HCT116 (cell line): ENCODE results near the gene BCKDK. TPM values are rescaled to one million over a fixed set of nuclear protein-coding genes. Genes with fewer than 3 reads are reported as not detected.
"Not testable (repeated sequence)": the region's sequence is repeated elsewhere in the genome, so short reads cannot be mapped to it uniquely, and the experiment has no call there.

Experiments
- ATAC-seq: fragments of 200-7000 bp; cut with Tn5 transposase; 2 replicates; pipeline ENCODE4 v1.9.1; 2020; ENCODE audit warnings: mild to moderate bottlenecking, moderate library complexity
- BruUV-seq: library from RNA; stranded (reverse); fragments of 400-500 nt; replicated peaks from 2 replicates; lab custom pipeline; 2021; lab: Mats Ljungman, UMichigan
- CTCF ChIA-PET: fragments of 300-600 bp; sonication (Branson Sonifier 250); formaldehyde crosslinking; loops from one replicate; lab custom pipeline; 2021; ENCODE audit warnings: antibody characterized with exemption; lab: Charles Lee
- POLR2A ChIA-PET: fragments of 300-600, 350-600 bp; sonication (Branson Sonifier 250); formaldehyde crosslinking; loops from one replicate; lab custom pipeline; 2021; ENCODE audit warnings: antibody characterized with exemption; lab: Charles Lee
- RAD21 ChIA-PET, 2 experiments: fragments of 300-600 bp; sonication (Branson Sonifier 250); formaldehyde crosslinking; loops; one replicate each; lab custom pipeline; 2023; ENCODE audit warnings: low total read pairs in 2 of 2; ENCODE audit not compliant: uncharacterized antibody in 2 of 2, unreplicated experiment in 2 of 2, low non-redundant PET in 1 of 2; lab: Charles Lee
- DNase-seq: peaks from one replicate; pipeline ENCODE4 v3.0.0-alpha.2; 2010; ENCODE audit warnings: low read depth, low spot score
- H2AFZ ChIP-seq: fragments of 200-600 bp; shearing (Covaris generic), sonication (generic); 2 replicates; pipeline ENCODE4 v1.6.1; 2017; ENCODE audit warnings: low read depth, mixed run types, mixed read lengths, antibody characterized with exemption, low read length; ENCODE audit not compliant: poor library complexity, severe bottlenecking
- H3K27ac ChIP-seq: 2 replicates; pipeline ENCODE4 v1.5.1; 2012; ENCODE audit warnings: low read depth, low read length
- H3K27me3 ChIP-seq: fragments of 200-600 bp; sonication (generic); 2 replicates; pipeline ENCODE4 v1.6.1; 2016; ENCODE audit warnings: mixed run types, low read length, mixed read lengths; ENCODE audit not compliant: insufficient read depth
- H3K36me3 ChIP-seq, 2 experiments: fragments of 200-500 bp in 1 of 2; fragments of 200-600 bp in 1 of 2; sonication (Bioruptor generic) in 1 of 2; sonication (generic) in 1 of 2; 2 replicates each; pipeline versions ENCODE4 v1.5.1 to v1.6.1; 2014 to 2016; ENCODE audit warnings: low read length in 2 of 2, inconsistent platforms in 1 of 2, mixed read lengths in 1 of 2, mixed run types in 1 of 2; ENCODE audit not compliant: insufficient read depth in 2 of 2, control insufficient read depth in 1 of 2
- H3K4me1 ChIP-seq, 2 experiments: fragments of 200-600 bp in 1 of 2; sonication (generic) in 1 of 2; 2 replicates each; pipeline versions ENCODE4 v1.5.1 to v1.6.1; 2012 to 2017; ENCODE audit warnings: low read length in 2 of 2, inconsistent platforms in 1 of 2, mild to moderate bottlenecking in 1 of 2, mixed read lengths in 1 of 2, mixed run types in 1 of 2, moderate library complexity in 1 of 2; ENCODE audit not compliant: insufficient read depth in 2 of 2, control insufficient read depth in 1 of 2
- H3K4me2 ChIP-seq: fragments of 200-600 bp; sonication (generic); 2 replicates; pipeline ENCODE4 v1.6.1; 2017; ENCODE audit warnings: mixed run types, low read length, mixed read lengths
- H3K4me3 ChIP-seq, 2 experiments: fragments of 200-600 bp in 1 of 2; sonication (generic) in 1 of 2; replicated peaks in 1 of 2; 2 replicates each; pipeline ENCODE4 v1.5.1; 2011 to 2016; ENCODE audit warnings: low read length in 2 of 2, control low read depth in 1 of 2, low read depth in 1 of 2, mild to moderate bottlenecking in 1 of 2, mixed read lengths in 1 of 2, mixed run types in 1 of 2
- H3K79me2 ChIP-seq: fragments of 200-600 bp; sonication (generic); 2 replicates; pipeline ENCODE4 v1.6.1; 2017; ENCODE audit warnings: mild to moderate bottlenecking, mixed run types, low read length, moderate library complexity, mixed read lengths; ENCODE audit not compliant: insufficient read depth
- H3K9ac ChIP-seq: fragments of 200-600 bp; sonication (generic); 2 replicates; pipeline ENCODE4 v1.6.1; 2016; ENCODE audit warnings: low read length, mixed read lengths
- H3K9me2 ChIP-seq: fragments of 200-600 bp; sonication (generic), shearing (Covaris generic); 2 replicates; pipeline ENCODE4 v1.6.1; 2017; ENCODE audit warnings: mixed run types, mild to moderate bottlenecking, moderate library complexity; ENCODE audit not compliant: insufficient read depth
- H3K9me3 ChIP-seq, 2 experiments: fragments of 200-500 bp in 1 of 2; fragments of 200-600 bp in 1 of 2; sonication (Bioruptor generic) in 1 of 2; sonication (generic) in 1 of 2; 2 replicates each; pipeline ENCODE4 v1.6.1; 2014 to 2017; ENCODE audit warnings: low read length in 2 of 2, mixed read lengths in 2 of 2, inconsistent platforms in 1 of 2, low read depth in 1 of 2, mild to moderate bottlenecking in 1 of 2, mixed run types in 1 of 2, moderate library complexity in 1 of 2; ENCODE audit not compliant: control insufficient read depth in 1 of 2, insufficient read depth in 1 of 2
- H4K20me1 ChIP-seq: fragments of 200-600 bp; sonication (generic), shearing (Covaris generic); 2 replicates; pipeline ENCODE4 v1.6.1; 2017; ENCODE audit warnings: mixed run types, mild to moderate bottlenecking, moderate library complexity; ENCODE audit not compliant: insufficient read depth
- SP1 ChIP-seq: IDR thresholded peaks from 2 replicates; pipeline ENCODE4 v1.6.1; 2012; ENCODE audit warnings: low read depth
- intact Hi-C: fragments of 100-400 bp; cut with micrococcal nuclease; formaldehyde crosslinking; loops from 2 replicates; pipeline ENCODE4 v1.10.0; 2022
- total RNA-seq: library from RNA; stranded (reverse); gene quantifications from one replicate; pipeline ENCODE4 v1.2.1, GENCODE V29; 2021; ENCODE audit not compliant: unreplicated experiment
- TF ChIP-seq, protein P1 (sequence below): IDR thresholded peaks from 2 replicates; pipeline ENCODE4 v1.6.1; 2011; ENCODE audit warnings: mild to moderate bottlenecking, low read length, moderate library complexity; ENCODE audit not compliant: insufficient replicate concordance; ENCODE audit errors: extremely low read depth

Gene BCKDK
- total RNA-seq, 1 experiment from 2014 or later = 60.7 TPM

DNA sequence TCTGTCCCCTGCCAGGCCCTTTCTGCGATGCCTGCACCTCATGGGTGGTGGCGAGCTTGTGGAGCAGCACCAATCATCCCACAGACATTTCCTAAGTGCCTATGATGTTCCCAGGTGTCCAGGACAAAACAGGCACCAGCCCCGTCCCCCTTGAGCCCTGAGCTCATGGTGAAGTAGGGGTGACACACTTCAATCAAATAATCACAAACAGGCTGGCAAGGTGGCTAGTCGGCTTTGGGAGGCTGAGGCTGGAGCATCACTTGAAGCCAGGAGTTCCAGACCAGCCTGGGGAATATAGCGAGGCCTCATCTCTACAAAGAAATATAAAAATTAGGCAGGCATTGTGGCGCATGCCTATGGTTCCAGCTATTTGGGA is 28.1 kb downstream of the BCKDK start (continued):
- TF ChIP-seq, protein P1, sequence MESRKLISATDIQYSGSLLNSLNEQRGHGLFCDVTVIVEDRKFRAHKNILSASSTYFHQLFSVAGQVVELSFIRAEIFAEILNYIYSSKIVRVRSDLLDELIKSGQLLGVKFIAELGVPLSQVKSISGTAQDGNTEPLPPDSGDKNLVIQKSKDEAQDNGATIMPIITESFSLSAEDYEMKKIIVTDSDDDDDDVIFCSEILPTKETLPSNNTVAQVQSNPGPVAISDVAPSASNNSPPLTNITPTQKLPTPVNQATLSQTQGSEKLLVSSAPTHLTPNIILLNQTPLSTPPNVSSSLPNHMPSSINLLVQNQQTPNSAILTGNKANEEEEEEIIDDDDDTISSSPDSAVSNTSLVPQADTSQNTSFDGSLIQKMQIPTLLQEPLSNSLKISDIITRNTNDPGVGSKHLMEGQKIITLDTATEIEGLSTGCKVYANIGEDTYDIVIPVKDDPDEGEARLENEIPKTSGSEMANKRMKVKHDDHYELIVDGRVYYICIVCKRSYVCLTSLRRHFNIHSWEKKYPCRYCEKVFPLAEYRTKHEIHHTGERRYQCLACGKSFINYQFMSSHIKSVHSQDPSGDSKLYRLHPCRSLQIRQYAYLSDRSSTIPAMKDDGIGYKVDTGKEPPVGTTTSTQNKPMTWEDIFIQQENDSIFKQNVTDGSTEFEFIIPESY = no peak
- TF ChIP-seq SP1 = no peak

DNA sequence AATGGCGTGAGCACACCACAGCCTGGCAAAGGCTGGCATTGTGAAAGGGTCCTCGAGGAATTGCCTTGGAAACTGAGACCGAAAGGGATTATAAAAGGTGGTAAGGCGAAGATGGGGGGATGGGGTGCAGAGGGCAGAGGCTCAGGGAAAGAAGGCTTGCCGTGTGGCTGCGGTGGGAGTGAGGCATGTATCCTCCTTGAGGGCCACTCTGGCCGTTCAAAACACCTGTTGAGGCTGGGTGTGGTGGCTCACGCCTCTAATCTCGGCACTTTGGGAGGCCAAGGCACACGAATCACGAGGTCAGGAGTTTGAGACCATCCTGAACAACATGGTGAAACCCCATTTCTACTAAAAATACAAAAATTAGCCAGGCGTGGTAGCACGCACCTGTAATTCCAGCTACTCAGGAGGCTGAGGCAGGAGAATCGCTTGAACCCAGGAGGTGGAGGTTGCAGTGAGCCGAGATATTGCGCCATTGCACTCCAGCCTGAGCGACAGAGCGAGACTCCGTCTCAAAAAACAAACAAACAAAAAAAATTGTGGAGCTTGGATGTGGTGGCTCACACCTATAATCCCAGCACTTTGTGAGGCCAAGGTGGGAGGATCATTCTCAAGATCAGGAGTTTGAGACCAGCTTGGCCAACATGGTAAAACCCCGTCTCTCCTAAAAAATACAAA is 28.8 kb downstream of the BCKDK start:
- RAD21 ChIA-PET = not testable (repeated sequence)

More for the DNA sequence above, 28.8 kb downstream of the BCKDK start:
- H3K27ac ChIP-seq, BruUV-seq, H3K4me3 ChIP-seq, H3K36me3 ChIP-seq, CTCF ChIA-PET, H3K27me3 ChIP-seq, H3K4me2 ChIP-seq, ATAC-seq, H4K20me1 ChIP-seq, H3K79me2 ChIP-seq, H3K9ac ChIP-seq, H3K9me3 ChIP-seq, H3K9me2 ChIP-seq, H2AFZ ChIP-seq, DNase-seq: not testable (repeated sequence)
- POLR2A ChIA-PET = interaction anchor here (0.6 to 9.9 kb wide), 2 partner anchors 20 to 34 kb away, joined by 5 to 84 read pairs; partner anchors contain the start of gene KAT8
- intact Hi-C loops = loop anchor here (5.0 kb wide), 2 partner anchors 65 to 320 kb away; partner anchors contain the start of genes ARMC5, ZNF646 and ZNF668
- H3K4me1 ChIP-seq = peaks cover 44 to 73% of the 10 kb centered on the region in 2 experiments
